Activated CD8-positive, alpha-beta T cell treated with anti-CD3 and anti-CD28 coated beads for 36 hours (primary cell): ENCODE data around the gene ASB7. TPM values are rescaled to one million over a fixed set of nuclear protein-coding genes. Genes with fewer than 3 reads are reported as not detected.
A peak's percentile ranks its signal among the peaks of the same experiment; 100 is the strongest.

Experiments
- ATAC-seq: fragments of 200-7000 bp; cut with Tn5 transposase; one replicate; pipeline ENCODE4 v1.10.0; 2021; ENCODE audit warnings: mild to moderate bottlenecking, moderate library complexity
- CTCF ChIA-PET: fragments of 350-600 bp; sonication (Branson Sonifier 250); formaldehyde crosslinking; loops from one replicate; lab custom pipeline; 2021; ENCODE audit warnings: antibody characterized with exemption; lab: Charles Lee
- POLR2A ChIA-PET: fragments of 350-600 bp; sonication (Branson Sonifier 250); formaldehyde crosslinking; loops from one replicate; lab custom pipeline; 2021; ENCODE audit warnings: antibody characterized with exemption; lab: Charles Lee
- DNase-seq: peaks from one replicate; pipeline ENCODE4 v3.0.0-alpha.2; 2020
- H3K27ac Mint-ChIP-seq: one replicate; pipeline ENCODE4 v1.8.0; 2021; ENCODE audit warnings: mild to moderate bottlenecking, mixed read lengths
- H3K27me3 Mint-ChIP-seq: one replicate; pipeline ENCODE4 v1.8.0; 2021; ENCODE audit warnings: mixed read lengths
- H3K36me3 Mint-ChIP-seq: one replicate; pipeline ENCODE4 v1.8.0; 2021; ENCODE audit warnings: low read depth, mixed read lengths
- H3K4me1 Mint-ChIP-seq: one replicate; pipeline ENCODE4 v1.8.0; 2021; ENCODE audit warnings: low read depth, mixed read lengths
- H3K4me3 Mint-ChIP-seq: one replicate; pipeline ENCODE4 v1.8.0; 2021; ENCODE audit warnings: mild to moderate bottlenecking, moderate library complexity, mixed read lengths
- H3K9me3 Mint-ChIP-seq: one replicate; pipeline ENCODE4 v1.8.0; 2021; ENCODE audit warnings: mixed read lengths
- CTCF ChIP-seq: fragments of 200-600 bp; IDR thresholded peaks from one replicate; pipeline ENCODE4 v1.8.0; 2022; ENCODE audit warnings: antibody characterized with exemption, mild to moderate bottlenecking
- intact Hi-C: fragments of 100-400 bp; cut with micrococcal nuclease; formaldehyde crosslinking; loops from one replicate; pipeline ENCODE4 v1.10.0; 2022
- total RNA-seq, 2 experiments: library from RNA; stranded (reverse); gene quantifications; one replicate each; pipeline ENCODE4 v1.2.3, GENCODE V29; 2021

Gene ASB7
- total RNA-seq, result 10 to 100 TPM; 15.7 to 18.4 TPM

- H3K27me3 Mint-ChIP-seq, result no peaks in the 10 kb centered on the region
- DNase-seq (peak; percentile 99), ATAC-seq (peak; percentile 87)
- H3K27ac Mint-ChIP-seq, result no peak within 1 kb of the TSS
- H3K4me1 Mint-ChIP-seq, result peaks cover 58% of the 10 kb centered on the region
- ChIA-PET POLR2A (interaction anchor here (1.0 to 2.8 kb wide), 4 partner anchors 10 to 272 kb away, joined by 3 to 13 read pairs (median 4); no protein-coding TSS in a partner anchor), CTCF (interaction anchor here (0.9 to 4.6 kb wide), 4 partner anchors 12 to 316 kb away, joined by 3 to 43 read pairs (median 3); no protein-coding TSS in a partner anchor)
- H3K9me3 Mint-ChIP-seq, result no peaks in the 10 kb centered on the region
- intact Hi-C loops, result no loop called here
- H3K36me3 Mint-ChIP-seq, result peaks cover 35% of the 10 kb centered on the region
- no peak for TF ChIP-seq CTCF
- H3K4me3 Mint-ChIP-seq, result no peak within 1 kb of the TSS
These were observed at the start of gene ASB7, which contains the start of gene LINS1 for GRCh38 chr15:100602064-100602822. Gene ASB7, plus strand, starts transcription at chr15:100602589. Its CDS starts 9,628 bp downstream, at chr15:100612217. Gene LINS1, minus strand, starts transcription at chr15:100602184. Its CDS starts 21,342 bp downstream, at chr15:100580842.

GRCh38 chr15:100553468-100553867 is 48.9 kb upstream of the ASB7 start:
- Mint-ChIP-seq H3K4me1 (no peaks in the 10 kb centered on the region), H3K27me3 (no peaks in the 10 kb centered on the region), H3K4me3 (no peak overlapping the region), H3K9me3 (peaks cover 1% of the 10 kb centered on the region), H3K36me3 (peaks cover 37% of the 10 kb centered on the region), H3K27ac (no peak overlapping the region)
- CTCF ChIA-PET, result no interaction called here
- ATAC-seq, result no peak
- POLR2A ChIA-PET, result no interaction called here
- intact Hi-C loops, result no loop called here
- no peak for DNase-seq
- no peak for TF ChIP-seq CTCF

GRCh38 chr15:100558771-100559254 is 43.6 kb upstream of the ASB7 start:
- Mint-ChIP-seq H3K27ac (no peak overlapping the region), H3K9me3 (no peaks in the 10 kb centered on the region), H3K4me3 (no peak overlapping the region), H3K36me3 (peaks cover 26% of the 10 kb centered on the region), H3K4me1 (no peaks in the 10 kb centered on the region), H3K27me3 (no peaks in the 10 kb centered on the region)
- no peak for DNase-seq
- intact Hi-C loops, result no loop called here
- no peak for ATAC-seq
- TF ChIP-seq CTCF, result no peak
- ChIA-PET POLR2A (no interaction called here), CTCF (no interaction called here)

- intact Hi-C loops, result no loop called here
- Mint-ChIP-seq H3K4me1 (no peaks in the 10 kb centered on the region), H3K27me3 (no peaks in the 10 kb centered on the region), H3K27ac (no peak overlapping the region), H3K9me3 (no peaks in the 10 kb centered on the region), H3K36me3 (peaks cover 23% of the 10 kb centered on the region), H3K4me3 (no peak overlapping the region)
- ChIA-PET POLR2A (no interaction called here), CTCF (no interaction called here)
- ATAC-seq (no peak), DNase-seq (no peak)
- TF ChIP-seq CTCF, result no peak
These were observed 43.1 kb upstream of the ASB7 start for GRCh38 chr15:100559330-100559729.

GRCh38 chr15:100560323-100560722 is 42.1 kb upstream of the ASB7 start:
- TF ChIP-seq CTCF, result no peak
- intact Hi-C loops, result loop anchor here (10.0 kb wide), 1 partner anchor 206 kb away; no protein-coding TSS in a partner anchor
- Mint-ChIP-seq H3K4me3 (no peak overlapping the region), H3K27me3 (no peaks in the 10 kb centered on the region), H3K36me3 (peaks cover 25% of the 10 kb centered on the region), H3K9me3 (no peaks in the 10 kb centered on the region), H3K27ac (no peak overlapping the region), H3K4me1 (no peaks in the 10 kb centered on the region)
- no peak for DNase-seq
- no peak for ATAC-seq
- ChIA-PET POLR2A (no interaction called here), CTCF (no interaction called here)
